Activated T-cell treated with anti-CD3 and anti-CD28 coated beads, Interleukin-2, amount 50 U/mL, for 24 hours (primary cell): ENCODE results near the gene ANKRD36.
A peak's percentile ranks its signal among the peaks of the same experiment; 100 is the strongest.
"Not testable (repeated sequence)": the region's sequence is repeated elsewhere in the genome, so short reads cannot be mapped to it uniquely, and the experiment has no call there.

ENCODE experiments used
- DNase-seq: peaks from one replicate; pipeline ENCODE4 v3.0.0-alpha.2; 2020
- H3K27ac Mint-ChIP-seq: 2 replicates; pipeline ENCODE4 v1.8.0; 2020; ENCODE audit warnings: mild to moderate bottlenecking, mixed read lengths
- H3K27me3 Mint-ChIP-seq: 2 replicates; pipeline ENCODE4 v1.8.0; 2020; ENCODE audit warnings: mixed read lengths
- H3K36me3 Mint-ChIP-seq: 2 replicates; pipeline ENCODE4 v1.8.0; 2020; ENCODE audit warnings: low read depth, mixed read lengths
- H3K4me1 Mint-ChIP-seq: 2 replicates; pipeline ENCODE4 v1.8.0; 2020; ENCODE audit warnings: low read depth, mixed read lengths
- H3K4me3 Mint-ChIP-seq: 2 replicates; pipeline ENCODE4 v1.8.0; 2020; ENCODE audit warnings: mild to moderate bottlenecking, moderate library complexity, mixed read lengths
- H3K9me3 Mint-ChIP-seq: 2 replicates; pipeline ENCODE4 v1.8.0; 2020; ENCODE audit warnings: mixed read lengths

Gene ANKRD36

GRCh38 chr2:97200887-97201286 is 87.9 kb downstream of the ANKRD36 start:
- H3K9me3 Mint-ChIP-seq, H3K4me1 Mint-ChIP-seq, H3K27me3 Mint-ChIP-seq, DNase-seq, H3K4me3 Mint-ChIP-seq, H3K27ac Mint-ChIP-seq: not testable (repeated sequence)
- H3K36me3 Mint-ChIP-seq, result peaks cover 27% of the 10 kb centered on the region

- H3K27ac Mint-ChIP-seq, H3K27me3 Mint-ChIP-seq, DNase-seq, H3K4me1 Mint-ChIP-seq, H3K4me3 Mint-ChIP-seq, H3K9me3 Mint-ChIP-seq: not testable (repeated sequence)
- H3K36me3 Mint-ChIP-seq, result peaks cover 25% of the 10 kb centered on the region
Measured at GRCh38 chr2:97202643-97203250, 89.8 kb downstream of the ANKRD36 start.

GRCh38 chr2:97210325-97210724 is 97.4 kb downstream of the ANKRD36 start:
- H3K36me3 Mint-ChIP-seq, result peaks cover 64% of the 10 kb centered on the region
- H3K27ac Mint-ChIP-seq, result no peak overlapping the region
- H3K4me3 Mint-ChIP-seq, result no peak overlapping the region
- DNase-seq, result no peak
- H3K27me3 Mint-ChIP-seq, result no peaks in the 10 kb centered on the region
- no peaks in the 10 kb centered on the region for H3K9me3 Mint-ChIP-seq
- H3K4me1 Mint-ChIP-seq, result peaks cover 4% of the 10 kb centered on the region

- H3K4me3 Mint-ChIP-seq, H3K9me3 Mint-ChIP-seq: not testable (repeated sequence)
Measured at GRCh38 chr2:97215025-97215424, 102.1 kb downstream of the ANKRD36 start.

GRCh38 chr2:97230848-97231585 is 118.1 kb downstream of the ANKRD36 start:
- DNase-seq, H3K4me3 Mint-ChIP-seq, H3K9me3 Mint-ChIP-seq, H3K27me3 Mint-ChIP-seq, H3K4me1 Mint-ChIP-seq, H3K27ac Mint-ChIP-seq: not testable (repeated sequence)
- peaks cover 40% of the 10 kb centered on the region for H3K36me3 Mint-ChIP-seq

More at GRCh38 chr2:97215025-97215424, 102.1 kb downstream of the ANKRD36 start:
- not testable (repeated sequence) for H3K4me1 Mint-ChIP-seq, DNase-seq, H3K27me3 Mint-ChIP-seq, H3K27ac Mint-ChIP-seq
- peaks cover 51% of the 10 kb centered on the region for H3K36me3 Mint-ChIP-seq

GRCh38 chr2:97232981-97233380 is 120.0 kb downstream of the ANKRD36 start:
- H3K36me3 Mint-ChIP-seq, result peaks cover 27% of the 10 kb centered on the region
- H3K27ac Mint-ChIP-seq, DNase-seq, H3K4me3 Mint-ChIP-seq, H3K4me1 Mint-ChIP-seq, H3K27me3 Mint-ChIP-seq, H3K9me3 Mint-ChIP-seq: not testable (repeated sequence)

DNA sequence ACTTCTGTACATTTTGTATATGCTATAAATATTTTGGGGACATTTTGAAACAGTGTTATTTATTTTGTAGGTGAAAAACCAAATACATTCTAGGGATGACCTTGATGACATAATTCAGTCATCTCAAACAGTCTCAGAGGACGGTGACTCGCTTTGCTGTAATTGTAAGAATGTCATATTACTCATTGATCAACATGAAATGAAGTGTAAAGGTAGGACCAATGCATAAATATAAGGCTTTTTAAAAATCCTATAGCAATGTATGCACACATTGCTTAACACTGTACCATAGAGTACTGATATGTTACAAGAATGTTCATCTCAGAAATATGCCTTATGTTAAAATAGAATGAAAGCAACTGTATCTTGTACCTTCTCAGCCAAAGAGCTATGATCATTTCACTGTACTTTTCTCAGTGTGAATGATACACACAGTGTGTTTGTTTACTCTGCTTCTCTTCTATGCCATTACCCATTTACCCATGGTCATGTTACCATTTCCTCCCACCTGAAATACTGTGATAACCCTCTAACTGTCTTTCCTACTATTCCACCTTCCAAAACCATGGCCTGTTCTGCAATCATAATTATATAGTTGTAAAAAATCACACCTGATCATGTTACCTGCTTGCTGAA is 120.8 kb downstream of the ANKRD36 start:
- not testable (repeated sequence) for H3K9me3 Mint-ChIP-seq, H3K27me3 Mint-ChIP-seq, H3K27ac Mint-ChIP-seq, H3K4me1 Mint-ChIP-seq, DNase-seq, H3K4me3 Mint-ChIP-seq
- peaks cover 24% of the 10 kb centered on the region for H3K36me3 Mint-ChIP-seq

DNA sequence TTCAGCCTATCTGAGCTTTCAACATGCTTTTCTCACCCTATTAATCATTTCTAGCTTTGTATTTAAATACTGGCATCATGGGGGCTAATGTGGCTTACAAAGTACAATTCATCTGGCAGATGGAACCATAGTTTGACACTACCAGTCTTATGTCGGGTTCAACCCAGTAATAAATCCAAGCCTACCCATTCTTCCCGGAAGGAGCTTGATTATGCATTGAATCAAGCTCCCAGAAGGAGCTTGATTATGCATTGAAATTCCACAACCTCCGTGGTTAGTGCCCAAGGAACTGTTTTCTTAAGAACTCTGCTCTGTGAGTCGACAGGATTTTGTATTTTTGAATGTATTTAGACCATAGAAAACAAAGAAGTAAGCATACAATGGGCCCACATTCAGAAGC is 148.2 kb downstream of the ANKRD36 start:
- not testable (repeated sequence) for H3K27me3 Mint-ChIP-seq, H3K4me1 Mint-ChIP-seq, H3K9me3 Mint-ChIP-seq, H3K36me3 Mint-ChIP-seq, H3K4me3 Mint-ChIP-seq, H3K27ac Mint-ChIP-seq, DNase-seq

- H3K9me3 Mint-ChIP-seq, H3K36me3 Mint-ChIP-seq, DNase-seq, H3K4me3 Mint-ChIP-seq, H3K4me1 Mint-ChIP-seq, H3K27ac Mint-ChIP-seq, H3K27me3 Mint-ChIP-seq: not testable (repeated sequence)
Measured at GRCh38 chr2:97266449-97266848, 153.5 kb downstream of the ANKRD36 start.

- H3K27ac Mint-ChIP-seq, result no peak overlapping the region
- H3K27me3 Mint-ChIP-seq, result no peaks in the 10 kb centered on the region
- H3K4me3 Mint-ChIP-seq, result no peak overlapping the region
- H3K4me1 Mint-ChIP-seq, result no peaks in the 10 kb centered on the region
- H3K9me3 Mint-ChIP-seq, result no peaks in the 10 kb centered on the region
- DNase-seq, result peak; percentile 37
- H3K36me3 Mint-ChIP-seq, result peaks cover 7% of the 10 kb centered on the region
Measured at GRCh38 chr2:97267411-97268074, 154.6 kb downstream of the ANKRD36 start.

GRCh38 chr2:97268075-97268591 is 155.2 kb downstream of the ANKRD36 start:
- H3K9me3 Mint-ChIP-seq, H3K27me3 Mint-ChIP-seq, H3K27ac Mint-ChIP-seq, H3K36me3 Mint-ChIP-seq, H3K4me3 Mint-ChIP-seq, DNase-seq, H3K4me1 Mint-ChIP-seq: not testable (repeated sequence)

DNA sequence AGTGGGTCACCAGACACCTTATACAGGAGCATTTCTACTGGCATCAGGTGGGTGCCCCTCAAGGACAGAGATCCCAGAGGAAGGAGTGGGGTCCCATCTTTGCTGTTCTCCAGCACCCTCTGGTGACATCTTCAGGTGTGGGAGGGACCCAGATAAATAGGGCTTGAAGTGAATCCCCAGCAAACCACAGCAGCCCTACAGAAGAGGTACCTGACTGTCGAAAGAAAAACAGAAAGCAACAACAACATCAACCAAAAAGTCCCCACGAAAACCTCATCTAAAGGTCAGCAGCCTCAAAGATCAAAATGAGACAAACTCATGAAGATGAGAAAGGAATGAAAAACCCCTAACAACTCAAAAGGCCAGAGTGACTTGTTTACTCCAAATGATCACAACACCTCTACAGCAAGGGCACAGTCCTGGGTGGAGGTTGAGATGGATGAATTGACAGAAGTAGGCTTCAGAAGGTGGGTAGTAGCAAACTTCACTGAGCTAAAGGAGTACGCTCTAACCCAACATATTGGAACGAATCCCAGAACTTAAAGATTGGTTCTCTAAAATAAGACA is 163.4 kb downstream of the ANKRD36 start:
- H3K36me3 Mint-ChIP-seq, H3K27me3 Mint-ChIP-seq, DNase-seq, H3K4me1 Mint-ChIP-seq, H3K27ac Mint-ChIP-seq, H3K9me3 Mint-ChIP-seq, H3K4me3 Mint-ChIP-seq: not testable (repeated sequence)

DNA sequence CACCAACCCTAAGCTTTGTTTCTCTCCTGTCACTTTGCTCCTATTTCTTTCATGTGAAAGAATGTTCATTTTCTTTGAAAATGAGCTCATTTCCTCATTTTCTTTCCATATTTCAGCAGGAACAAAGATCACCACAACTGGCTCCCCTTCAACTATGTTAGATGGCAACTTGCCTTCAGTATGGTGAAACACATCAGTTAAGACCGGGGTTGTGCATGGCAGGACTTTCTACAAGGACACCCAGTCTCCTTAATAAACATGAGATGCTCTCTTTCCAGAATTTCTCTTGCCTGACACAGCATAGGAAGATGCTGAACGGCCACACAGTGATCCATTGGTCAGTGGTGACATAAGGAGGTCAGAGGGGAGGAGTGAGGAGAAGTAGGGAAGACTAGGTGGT is 172.2 kb downstream of the ANKRD36 start:
- H3K4me3 Mint-ChIP-seq, H3K36me3 Mint-ChIP-seq, H3K9me3 Mint-ChIP-seq, H3K27ac Mint-ChIP-seq, H3K27me3 Mint-ChIP-seq, H3K4me1 Mint-ChIP-seq, DNase-seq: not testable (repeated sequence)

GRCh38 chr2:97293687-97294086 is 180.7 kb downstream of the ANKRD36 start:
- not testable (repeated sequence) for H3K4me3 Mint-ChIP-seq, H3K9me3 Mint-ChIP-seq, H3K4me1 Mint-ChIP-seq, H3K36me3 Mint-ChIP-seq, DNase-seq, H3K27ac Mint-ChIP-seq, H3K27me3 Mint-ChIP-seq
